Measurements from ENCODE around the gene ASXL3.

The ASXL3 gene

DNA sequence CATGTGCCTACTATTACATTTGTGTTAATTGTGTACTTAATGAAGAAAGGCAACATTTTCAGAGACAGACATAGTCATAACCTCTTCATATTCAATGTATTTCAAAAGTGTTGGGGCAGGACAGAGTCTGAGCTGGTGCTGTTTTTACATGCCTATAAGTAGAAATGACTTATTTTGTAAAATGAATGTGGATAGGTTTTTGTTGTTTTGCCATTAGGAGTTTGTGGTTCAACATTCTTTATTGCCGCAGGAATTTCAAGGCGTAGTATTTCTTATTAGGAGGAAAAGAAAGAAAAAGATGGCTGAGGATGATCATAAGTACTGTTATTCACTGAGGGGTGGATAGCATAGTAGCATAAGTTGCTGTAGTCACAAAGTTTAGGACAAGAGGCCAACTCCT is 21.2 kb upstream of the ASXL3 start:
- no peak for DNase-seq (ENCODE audit: low read depth, low spot score)
- in situ Hi-C loops (cut with HindIII; ENCODE audit: low sequenced_read_pairs): no loop called here
- H3K4me3 ChIP-seq (ENCODE audit: low read depth, low read length): no peak overlapping the region
- TF ChIP-seq, protein P1, sequence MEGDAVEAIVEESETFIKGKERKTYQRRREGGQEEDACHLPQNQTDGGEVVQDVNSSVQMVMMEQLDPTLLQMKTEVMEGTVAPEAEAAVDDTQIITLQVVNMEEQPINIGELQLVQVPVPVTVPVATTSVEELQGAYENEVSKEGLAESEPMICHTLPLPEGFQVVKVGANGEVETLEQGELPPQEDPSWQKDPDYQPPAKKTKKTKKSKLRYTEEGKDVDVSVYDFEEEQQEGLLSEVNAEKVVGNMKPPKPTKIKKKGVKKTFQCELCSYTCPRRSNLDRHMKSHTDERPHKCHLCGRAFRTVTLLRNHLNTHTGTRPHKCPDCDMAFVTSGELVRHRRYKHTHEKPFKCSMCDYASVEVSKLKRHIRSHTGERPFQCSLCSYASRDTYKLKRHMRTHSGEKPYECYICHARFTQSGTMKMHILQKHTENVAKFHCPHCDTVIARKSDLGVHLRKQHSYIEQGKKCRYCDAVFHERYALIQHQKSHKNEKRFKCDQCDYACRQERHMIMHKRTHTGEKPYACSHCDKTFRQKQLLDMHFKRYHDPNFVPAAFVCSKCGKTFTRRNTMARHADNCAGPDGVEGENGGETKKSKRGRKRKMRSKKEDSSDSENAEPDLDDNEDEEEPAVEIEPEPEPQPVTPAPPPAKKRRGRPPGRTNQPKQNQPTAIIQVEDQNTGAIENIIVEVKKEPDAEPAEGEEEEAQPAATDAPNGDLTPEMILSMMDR (IDR thresholded peaks at IDR 0.05; ENCODE audit: low read depth, low read length): no peak

DNA sequence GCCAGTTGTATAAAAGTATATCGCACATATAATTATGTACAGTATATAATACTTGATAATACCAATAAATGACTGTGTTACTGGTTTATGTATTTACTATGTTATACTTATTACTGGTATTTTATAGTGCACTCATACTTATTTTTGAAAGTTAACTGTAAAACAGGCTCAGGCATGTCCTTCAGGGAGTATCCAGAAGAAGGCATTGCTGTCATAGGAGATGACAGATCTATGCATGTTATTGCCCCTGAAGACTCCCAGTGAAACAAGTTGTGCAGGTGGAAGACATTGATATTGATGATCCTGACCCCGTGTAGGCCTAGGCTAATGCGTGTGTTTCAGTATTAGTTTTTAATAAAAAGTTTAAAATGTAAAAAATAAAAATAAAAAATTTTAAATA is 20.3 kb upstream of the ASXL3 start:
- no peak overlapping the region for H3K4me3 ChIP-seq (ENCODE audit: low read depth, low read length)
- DNase-seq (ENCODE audit: low read depth, low spot score): no peak

DNA sequence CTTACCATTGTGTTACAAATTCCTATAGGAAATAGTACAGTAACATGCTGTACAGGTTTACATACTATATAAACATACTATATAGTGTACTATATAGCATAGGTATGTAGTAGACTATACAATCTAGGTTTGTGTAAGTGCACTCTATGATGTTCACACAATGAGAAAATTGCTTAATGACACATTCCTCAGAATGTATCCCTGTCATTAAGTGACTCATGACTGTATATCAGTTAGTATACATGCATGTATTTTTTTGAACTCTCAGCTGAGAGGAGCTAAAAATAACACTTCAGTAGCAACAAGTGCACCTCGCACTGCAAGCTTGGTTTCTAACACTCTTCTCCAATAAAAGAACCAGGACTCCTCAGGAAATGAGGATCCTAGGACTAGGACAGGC is 19.5 kb upstream of the ASXL3 start:
- in situ Hi-C loops (cut with HindIII; ENCODE audit: low sequenced_read_pairs): no loop called here
- no peak overlapping the region for H3K4me3 ChIP-seq (ENCODE audit: low read depth, low read length)
- DNase-seq (ENCODE audit: low read depth, low spot score): no peak
- TF ChIP-seq, protein P1 (IDR thresholded peaks at IDR 0.05; ENCODE audit: low read depth, low read length): no peak

More for the DNA sequence above, 20.3 kb upstream of the ASXL3 start:
- TF ChIP-seq, protein P1 (IDR thresholded peaks at IDR 0.05; ENCODE audit: low read depth, low read length): no peak
- in situ Hi-C loops (cut with HindIII; ENCODE audit: low sequenced_read_pairs): no loop called here

DNA sequence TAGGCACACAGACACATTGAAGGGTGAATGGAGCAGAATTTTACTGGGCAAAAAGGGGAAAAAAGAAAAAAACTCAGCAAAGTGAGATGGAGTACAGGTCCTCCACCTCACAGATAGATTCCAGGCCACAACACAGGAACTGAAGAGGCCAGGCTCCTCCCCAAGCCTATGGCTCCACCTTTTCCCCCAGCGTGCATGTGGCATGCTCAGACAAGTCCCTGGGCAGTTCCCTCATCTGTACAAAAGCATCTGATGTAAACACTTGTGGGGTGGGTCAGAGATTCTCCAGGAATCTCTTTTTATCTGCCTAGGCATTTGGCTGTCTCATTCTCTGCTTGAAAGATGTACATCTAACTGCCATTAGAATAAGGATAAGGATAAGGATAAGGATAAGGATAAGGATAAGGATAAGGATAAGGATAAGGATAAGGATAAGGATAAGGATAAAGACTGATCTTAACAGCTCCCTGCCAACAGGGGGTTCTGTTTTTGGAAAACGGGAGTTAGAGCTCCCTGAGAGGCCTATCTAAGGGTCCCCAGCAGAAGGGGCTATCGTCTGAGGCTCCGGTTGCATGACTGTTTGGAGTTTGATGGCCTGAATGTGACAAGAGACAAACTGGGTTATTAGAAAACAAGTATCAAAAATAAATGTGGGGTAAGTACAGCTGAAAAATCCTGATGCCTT is 17.2 kb upstream of the ASXL3 start:
- no peak overlapping the region for H3K4me3 ChIP-seq (ENCODE audit: low read depth, low read length)
- peak; percentile 25 for DNase-seq (ENCODE audit: low read depth, low spot score)
- in situ Hi-C loops (cut with HindIII; ENCODE audit: low sequenced_read_pairs): no loop called here
- TF ChIP-seq, protein P1 (IDR thresholded peaks at IDR 0.05; ENCODE audit: low read depth, low read length): no peak

DNA sequence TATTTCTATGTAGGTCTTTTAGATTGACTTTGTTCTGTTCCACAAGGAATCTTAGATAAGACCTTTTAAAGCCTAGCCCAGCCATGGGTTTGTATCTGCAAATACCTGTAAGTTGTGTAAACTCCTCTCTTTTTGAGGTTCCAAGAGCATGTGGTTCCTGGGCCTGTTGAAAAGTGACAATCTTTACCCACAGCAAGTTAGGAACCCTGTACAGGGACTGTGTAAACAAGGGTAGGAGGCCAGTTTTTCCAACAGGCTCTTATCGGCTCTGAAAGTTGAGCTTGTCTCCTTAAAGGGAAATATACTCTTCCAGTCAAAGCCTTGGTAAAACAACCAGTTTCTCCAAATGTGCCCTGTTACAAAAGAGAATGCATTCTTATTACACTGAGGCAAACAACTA is 15.3 kb upstream of the ASXL3 start:
- in situ Hi-C loops (cut with HindIII; ENCODE audit: low sequenced_read_pairs): no loop called here
- H3K4me3 ChIP-seq (ENCODE audit: low read depth, low read length): no peak overlapping the region
- TF ChIP-seq, protein P1 (IDR thresholded peaks at IDR 0.05; ENCODE audit: low read depth, low read length): no peak
- no peak for DNase-seq (ENCODE audit: low read depth, low spot score)

DNA sequence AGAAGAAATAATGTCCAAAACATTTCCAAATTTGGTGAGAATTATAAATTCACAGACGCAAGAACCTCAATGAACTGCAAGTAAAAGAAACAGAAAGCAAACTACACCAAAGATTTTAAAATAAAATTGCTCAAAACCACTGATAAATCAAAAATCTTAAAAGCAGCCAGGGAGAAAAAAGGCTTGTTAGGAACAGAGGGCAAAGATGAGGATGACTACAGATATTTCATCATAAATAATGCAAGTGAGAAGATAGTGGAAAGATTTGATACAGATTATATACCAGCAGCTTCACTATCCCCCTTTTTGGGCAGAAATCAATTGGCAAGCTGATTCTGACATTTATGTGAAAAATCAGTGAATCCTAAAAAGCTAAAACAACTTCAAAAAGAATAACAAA is 10.3 kb upstream of the ASXL3 start:
- no peak overlapping the region for H3K4me3 ChIP-seq (ENCODE audit: low read depth, low read length)
- in situ Hi-C loops (cut with HindIII; ENCODE audit: low sequenced_read_pairs): no loop called here
- TF ChIP-seq, protein P1 (IDR thresholded peaks at IDR 0.05; ENCODE audit: low read depth, low read length): no peak
- no peak for DNase-seq (ENCODE audit: low read depth, low spot score)

Measured in astrocyte of the spinal cord (primary cell).